T-helper 1 cell treated with Interleukin-12 subunit alpha and Interleukin-12 subunit beta and Interleukin-4 antibody, amounts not matched to agents 30 μg/mL and 1 μg/mL, for 36 hours (primary cell): ENCODE results near the gene CDKN2AIP.

Experiments used
- H3K27ac Mint-ChIP-seq: one replicate; pipeline ENCODE4 v1.8.0; 2021; ENCODE audit warnings: mild to moderate bottlenecking, mixed read lengths
- H3K27me3 Mint-ChIP-seq: one replicate; pipeline ENCODE4 v1.8.0; 2021; ENCODE audit warnings: low read depth, mixed read lengths
- H3K36me3 Mint-ChIP-seq: one replicate; pipeline ENCODE4 v1.8.0; 2021; ENCODE audit warnings: low read depth, mixed read lengths
- H3K4me1 Mint-ChIP-seq: one replicate; pipeline ENCODE4 v1.8.0; 2021; ENCODE audit warnings: low read depth, mixed read lengths
- H3K4me3 Mint-ChIP-seq: one replicate; pipeline ENCODE4 v1.8.0; 2021; ENCODE audit warnings: mild to moderate bottlenecking, moderate library complexity, mixed read lengths
- H3K9me3 Mint-ChIP-seq: one replicate; pipeline ENCODE4 v1.8.0; 2021; ENCODE audit warnings: mixed read lengths

Gene CDKN2AIP

GRCh38 chr4:183483997-183484396 is 39.6 kb downstream of the CDKN2AIP start:
- Mint-ChIP-seq H3K27ac (no peak overlapping the region), H3K27me3 (no peaks in the 10 kb centered on the region), H3K4me3 (no peak overlapping the region), H3K9me3 (no peaks in the 10 kb centered on the region), H3K4me1 (no peaks in the 10 kb centered on the region), H3K36me3 (no peaks in the 10 kb centered on the region)

DNA sequence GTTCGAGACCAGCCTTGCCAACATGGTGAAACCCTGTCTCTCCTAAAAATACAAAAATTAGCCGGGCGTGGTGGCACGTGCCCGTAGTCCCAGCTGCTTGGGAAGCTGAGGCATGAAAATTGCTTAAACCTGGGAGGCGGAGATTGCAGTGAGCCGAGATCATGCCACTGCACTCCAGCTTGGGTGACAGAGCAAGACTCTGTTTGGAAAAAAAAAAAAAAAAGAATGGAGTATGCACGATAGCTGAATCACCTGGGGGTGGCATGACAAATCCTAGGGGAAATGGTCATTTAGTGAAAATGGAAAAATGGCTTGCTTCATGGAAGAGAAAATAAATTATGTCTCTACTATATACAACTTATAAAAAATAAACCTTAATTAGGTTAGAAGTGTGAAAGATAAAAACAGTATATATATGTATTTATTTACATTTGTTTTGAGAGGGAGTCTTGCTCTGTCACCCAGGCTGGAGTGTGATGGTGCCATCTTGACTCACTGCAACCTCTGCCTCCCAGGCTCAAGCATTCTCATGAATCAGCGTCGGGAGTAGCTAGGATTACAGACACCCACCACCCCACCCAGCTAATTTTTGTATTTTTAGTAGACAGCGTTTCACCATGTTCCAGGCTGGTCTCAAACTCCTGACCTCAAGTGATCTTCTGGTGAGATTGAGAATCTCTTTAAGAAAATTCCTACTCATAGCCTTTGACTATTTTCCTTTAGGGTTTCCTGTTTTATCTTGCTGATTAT is 41.1 kb downstream of the CDKN2AIP start:
- no peak overlapping the region for H3K4me3 Mint-ChIP-seq
- no peaks in the 10 kb centered on the region for H3K9me3 Mint-ChIP-seq
- H3K36me3 Mint-ChIP-seq = no peaks in the 10 kb centered on the region
- no peaks in the 10 kb centered on the region for H3K27me3 Mint-ChIP-seq
- no peak overlapping the region for H3K27ac Mint-ChIP-seq
- no peaks in the 10 kb centered on the region for H3K4me1 Mint-ChIP-seq

DNA sequence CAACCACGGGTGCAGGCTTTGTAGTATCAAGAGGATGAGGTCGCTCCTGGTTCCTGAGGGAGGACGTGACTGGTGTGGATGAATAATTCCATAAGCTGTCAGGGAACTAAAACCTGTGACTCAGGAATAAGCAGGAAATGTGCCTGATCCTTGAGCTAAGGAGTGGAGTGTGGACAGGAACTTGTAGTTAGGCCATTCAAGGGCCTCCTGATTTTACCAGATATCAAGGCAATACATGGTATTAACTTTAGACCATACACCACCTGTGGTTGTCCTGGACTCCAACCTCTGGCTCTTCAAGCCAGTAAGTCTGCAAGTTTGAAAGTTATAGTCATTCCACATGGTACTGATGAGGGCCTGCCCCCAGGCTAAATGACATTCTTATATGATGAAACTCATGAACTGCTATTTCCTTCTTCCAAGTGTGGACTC is 48.4 kb downstream of the CDKN2AIP start:
- no peak overlapping the region for H3K4me3 Mint-ChIP-seq
- no peak overlapping the region for H3K27ac Mint-ChIP-seq
- no peaks in the 10 kb centered on the region for H3K27me3 Mint-ChIP-seq
- H3K4me1 Mint-ChIP-seq = no peaks in the 10 kb centered on the region
- peaks cover 8% of the 10 kb centered on the region for H3K36me3 Mint-ChIP-seq
- H3K9me3 Mint-ChIP-seq = no peaks in the 10 kb centered on the region

DNA sequence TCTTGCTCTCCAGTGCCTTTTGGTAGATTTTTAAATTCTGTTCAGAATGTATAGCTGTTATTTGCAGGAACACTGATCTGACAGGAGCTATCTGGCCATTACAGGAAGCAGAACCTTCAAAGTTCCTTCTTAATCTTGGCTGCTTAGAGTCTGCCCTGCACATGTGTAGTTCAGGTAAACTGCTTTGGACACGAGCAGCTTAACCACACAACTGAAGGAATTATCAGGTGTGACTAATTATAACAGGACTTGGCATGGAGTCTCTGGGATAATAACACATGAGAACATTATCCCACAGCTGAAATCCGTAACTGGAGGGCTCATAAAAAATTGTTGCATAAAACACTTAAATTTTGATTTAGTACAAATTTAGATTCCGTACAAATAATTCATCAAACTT is 48.8 kb downstream of the CDKN2AIP start:
- Mint-ChIP-seq H3K27ac (no peak overlapping the region), H3K4me1 (no peaks in the 10 kb centered on the region), H3K4me3 (no peak overlapping the region)

DNA sequence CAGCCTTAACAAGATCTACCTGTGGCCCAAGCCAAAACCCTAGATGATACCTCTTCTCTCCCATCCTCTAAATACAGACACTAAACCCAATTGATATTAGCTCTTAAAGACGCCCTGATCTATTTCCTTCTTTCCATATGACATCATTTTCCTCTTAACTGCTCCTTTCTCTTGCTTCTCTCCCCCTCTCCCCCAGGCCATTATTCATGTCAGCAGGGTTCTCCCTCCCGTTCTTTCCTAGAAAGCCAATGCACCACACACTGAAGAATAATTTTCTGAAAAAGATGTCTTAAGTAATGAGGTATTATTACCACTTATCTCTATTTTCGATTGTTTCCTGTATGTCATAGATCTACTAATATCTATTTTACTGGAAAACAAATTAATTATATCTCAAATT is 50.7 kb downstream of the CDKN2AIP start:
- Mint-ChIP-seq H3K4me1 (peaks cover 6% of the 10 kb centered on the region), H3K9me3 (no peaks in the 10 kb centered on the region), H3K27ac (no peak overlapping the region), H3K4me3 (no peak overlapping the region), H3K27me3 (no peaks in the 10 kb centered on the region), H3K36me3 (peaks cover 8% of the 10 kb centered on the region)

More for the DNA sequence above, 48.8 kb downstream of the CDKN2AIP start:
- Mint-ChIP-seq H3K9me3 (no peaks in the 10 kb centered on the region), H3K27me3 (no peaks in the 10 kb centered on the region), H3K36me3 (peaks cover 8% of the 10 kb centered on the region)
